HG02870 (cell line): ENCODE data around the gene ZNF609.
A peak's percentile ranks its signal among the peaks of the same experiment; 100 is the strongest.
"Not testable (repeated sequence)": the region's sequence is repeated elsewhere in the genome, so short reads cannot be mapped to it uniquely, and the experiment has no call there.

ENCODE experiments used
- ATAC-seq: cut with Tn5 transposase; IDR thresholded peaks from one replicate; pipeline ENCODE4 v1.9.1; 2021; ENCODE audit warnings: mild to moderate bottlenecking, moderate library complexity; ENCODE audit not compliant: unreplicated experiment

ZNF609 gene

DNA sequence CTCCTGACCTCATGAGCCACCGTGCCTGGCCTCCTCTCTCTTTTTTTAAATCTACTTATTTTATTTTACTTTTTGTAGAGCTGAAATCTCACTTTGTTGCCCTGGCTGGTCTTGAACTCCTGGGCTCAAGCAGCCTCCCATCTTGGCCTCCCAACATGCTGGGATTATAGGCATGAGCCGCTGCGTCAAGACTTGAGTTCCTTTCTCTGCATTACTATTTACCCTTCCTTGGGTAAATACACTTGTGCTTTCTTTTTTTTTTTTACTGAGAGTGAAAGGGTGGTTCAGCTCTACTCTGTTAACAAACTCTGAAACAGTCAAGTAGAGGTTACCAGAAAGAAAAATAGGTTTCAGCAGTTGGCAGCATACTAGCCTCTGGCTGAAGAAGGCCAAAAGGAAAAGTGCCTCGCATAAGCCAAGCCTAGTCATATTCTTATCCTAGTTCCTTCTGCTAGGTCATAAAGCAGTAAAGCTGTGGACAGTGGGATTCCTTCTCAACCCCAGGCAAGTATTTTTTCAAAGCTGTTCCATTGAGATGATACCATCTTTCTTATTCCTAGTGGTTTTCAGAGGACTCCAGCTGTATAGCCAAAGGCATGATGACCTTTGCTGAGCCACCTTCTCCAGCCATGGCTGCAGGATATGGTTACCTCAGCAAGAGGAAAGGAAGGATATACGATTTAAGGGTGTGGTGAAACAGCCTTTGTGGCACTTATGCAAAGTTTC is 179.9 kb downstream of the ZNF609 start:
- ATAC-seq, result no peak

DNA sequence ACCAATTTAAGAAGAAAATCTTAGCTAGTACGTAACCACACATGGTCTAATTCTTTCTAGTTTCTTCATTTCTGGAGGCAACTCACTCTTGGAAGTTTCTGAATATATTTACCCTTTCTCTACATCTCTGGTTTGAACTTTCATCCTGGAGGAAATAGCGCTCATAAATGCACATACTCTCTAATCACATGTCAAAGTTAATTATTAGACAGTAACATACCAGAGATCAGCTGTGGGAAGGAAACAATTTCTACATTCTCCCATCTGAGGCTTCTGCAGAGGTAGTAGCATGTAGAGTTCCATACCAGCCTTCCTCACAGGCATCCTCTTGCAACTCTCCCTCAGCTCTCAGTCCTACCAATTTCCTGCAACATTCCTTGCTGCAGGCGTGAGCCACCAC is 182.5 kb downstream of the ZNF609 start:
- no peak for ATAC-seq

DNA sequence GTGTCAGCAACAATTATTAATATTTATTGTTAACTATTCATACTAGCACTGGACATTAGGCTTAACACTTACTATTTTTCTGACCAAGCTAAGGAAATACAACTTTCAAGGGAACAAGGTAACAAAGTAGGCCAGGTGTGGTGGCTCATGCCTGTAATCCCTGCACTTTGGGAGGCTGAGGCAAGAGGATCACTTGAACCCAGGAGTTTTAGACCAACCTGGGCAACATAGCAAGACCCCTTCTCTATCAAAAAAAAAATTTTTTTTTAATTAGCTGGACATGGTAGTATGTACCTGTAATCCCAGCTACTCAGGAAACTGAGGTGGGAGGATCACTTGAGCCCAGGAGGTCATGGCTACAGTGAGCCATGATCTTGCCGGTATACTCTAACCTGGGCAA is 183.3 kb downstream of the ZNF609 start:
- no peak for ATAC-seq

DNA sequence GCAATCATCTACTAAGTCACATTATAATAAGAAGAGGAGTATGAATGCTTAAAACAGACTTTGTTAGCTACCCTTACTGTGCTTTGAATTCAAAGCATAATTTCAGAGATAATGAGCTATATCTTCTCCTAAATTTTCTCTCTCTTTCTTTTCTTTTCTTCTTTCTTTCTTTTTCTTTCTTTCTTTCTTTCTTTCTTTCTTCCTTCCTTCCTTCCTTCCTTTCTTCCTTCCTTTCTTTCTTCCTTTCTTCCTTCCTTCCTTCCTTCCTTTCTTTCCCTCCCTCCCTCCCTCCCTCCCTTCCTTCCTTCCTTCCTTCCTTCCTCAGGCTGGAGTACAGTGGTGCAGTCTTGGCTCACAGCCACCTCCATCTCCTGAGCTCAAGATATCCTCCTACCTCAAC is 184.4 kb downstream of the ZNF609 start:
- not testable (repeated sequence) for ATAC-seq

DNA sequence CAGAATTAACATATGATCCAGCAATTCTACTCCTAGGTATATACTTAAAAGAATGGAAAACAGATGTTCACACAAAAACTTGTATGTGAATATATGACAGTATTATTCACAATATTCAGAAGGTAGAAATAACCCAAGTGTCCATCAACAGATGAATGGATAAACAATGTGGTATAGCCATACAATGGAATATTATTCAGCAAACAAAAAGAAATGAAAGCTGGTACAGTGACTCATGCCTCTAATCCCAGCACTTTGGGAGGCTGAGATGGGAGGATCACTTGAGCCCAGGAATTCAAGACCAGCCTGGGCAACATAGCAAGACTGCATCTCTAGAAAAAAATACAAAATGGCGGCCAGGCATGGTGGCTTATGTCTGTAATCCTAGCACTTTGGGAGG is 185.6 kb downstream of the ZNF609 start:
- no peak for ATAC-seq

DNA sequence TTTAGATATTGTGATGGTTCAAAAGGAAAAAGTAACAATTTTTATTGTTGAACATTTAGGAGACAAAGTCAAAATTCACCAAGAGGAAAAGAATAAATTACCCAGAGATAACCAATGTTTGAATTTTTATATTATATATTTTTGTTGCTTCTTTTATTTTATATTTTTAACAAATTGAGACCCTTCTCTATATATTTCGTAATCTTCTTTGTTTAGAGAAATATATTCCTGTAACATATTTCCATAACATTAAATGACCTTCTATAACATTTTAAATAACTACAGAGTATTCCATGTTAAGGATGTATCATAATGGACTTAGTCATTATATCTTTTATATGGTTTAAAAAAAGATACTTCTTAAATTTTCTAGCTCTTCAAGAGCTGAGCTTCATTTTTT is 187.0 kb downstream of the ZNF609 start:
- ATAC-seq, result no peak

DNA sequence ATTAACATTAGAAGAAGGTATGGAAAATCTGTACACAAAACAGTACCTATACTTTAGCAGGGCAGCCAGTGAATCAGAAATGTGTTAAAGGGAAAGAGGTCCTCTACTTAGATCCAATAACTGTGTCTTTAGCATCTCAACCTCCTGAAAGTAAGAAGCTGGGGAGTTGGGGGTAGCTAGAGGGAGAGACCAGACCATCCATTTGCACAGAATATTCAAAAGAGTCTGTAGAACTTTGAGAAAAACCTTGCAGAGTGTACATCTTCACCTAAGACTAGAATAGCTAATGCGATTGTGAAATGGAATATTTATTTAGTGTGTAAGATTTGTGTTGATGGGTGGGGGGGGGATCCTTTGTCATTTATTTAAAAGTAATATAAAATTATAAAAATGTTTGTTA is 190.2 kb downstream of the ZNF609 start:
- ATAC-seq, result no peak

DNA sequence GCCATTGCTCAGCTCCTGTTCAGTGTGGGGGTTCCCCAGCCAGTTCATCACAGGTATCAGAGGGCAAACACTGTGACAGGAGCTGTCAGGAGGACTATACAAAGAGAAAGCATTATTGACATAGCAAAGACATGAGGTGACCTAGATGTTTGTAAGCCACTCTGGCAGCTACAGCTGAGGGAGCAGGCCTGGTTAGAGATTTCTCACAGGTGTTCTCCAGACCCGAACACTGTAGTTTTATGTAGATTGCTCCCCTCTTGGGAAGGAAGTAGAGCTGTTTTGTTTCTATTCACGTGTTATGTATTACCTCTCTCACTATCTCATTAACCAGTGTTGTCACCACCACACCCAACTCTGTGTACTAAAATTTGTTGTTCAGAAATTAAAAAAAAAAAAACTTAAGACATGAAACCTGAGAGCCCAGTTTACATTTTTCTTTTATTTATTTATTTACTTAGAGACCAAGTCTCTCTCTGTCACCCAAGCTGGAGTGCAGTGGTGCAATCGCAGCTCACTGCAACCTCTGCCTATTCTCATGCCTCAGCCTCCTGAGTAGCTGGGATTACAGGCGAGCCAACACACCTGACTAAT is 191.3 kb downstream of the ZNF609 start:
- ATAC-seq, result peak; percentile 66

DNA sequence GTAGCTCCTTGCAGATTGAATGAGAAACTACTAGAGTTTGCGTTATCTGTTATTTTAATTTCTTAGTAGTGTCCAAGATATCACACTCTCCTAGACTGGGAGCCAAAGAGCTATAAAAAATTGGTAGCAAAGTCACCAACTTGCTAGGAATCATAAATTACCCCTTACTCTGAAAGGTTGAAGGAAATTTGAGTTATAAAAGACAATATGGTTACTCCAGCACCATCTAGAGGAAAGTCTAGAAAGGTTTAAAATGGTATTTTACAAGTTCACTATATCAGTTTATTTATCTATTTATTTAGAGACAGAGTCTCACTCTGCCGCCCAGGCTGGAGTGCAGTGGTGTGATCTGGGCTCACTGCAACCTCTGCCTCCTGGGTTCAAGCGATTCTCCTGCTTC is 193.4 kb downstream of the ZNF609 start:
- ATAC-seq, result no peak

DNA sequence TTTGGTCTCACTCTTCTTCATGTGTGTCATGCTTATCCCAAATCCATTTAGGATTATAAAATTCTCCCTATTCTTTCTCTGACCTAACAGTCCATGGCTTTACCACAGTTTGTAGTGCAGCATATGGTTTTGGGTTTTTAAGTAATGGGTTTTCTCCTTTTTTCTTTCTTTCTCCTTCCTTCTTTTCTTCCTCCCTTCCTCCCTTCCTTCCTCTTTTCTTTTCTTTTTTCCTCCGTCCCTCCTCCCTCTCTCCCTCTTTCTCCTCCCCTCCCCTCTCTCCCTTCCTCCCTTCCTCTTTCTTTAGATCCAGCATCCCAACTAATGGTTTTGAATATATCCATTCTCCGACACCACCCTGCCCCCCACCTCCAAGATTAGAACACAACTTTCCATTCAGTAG is 196.1 kb downstream of the ZNF609 start:
- no peak for ATAC-seq

DNA sequence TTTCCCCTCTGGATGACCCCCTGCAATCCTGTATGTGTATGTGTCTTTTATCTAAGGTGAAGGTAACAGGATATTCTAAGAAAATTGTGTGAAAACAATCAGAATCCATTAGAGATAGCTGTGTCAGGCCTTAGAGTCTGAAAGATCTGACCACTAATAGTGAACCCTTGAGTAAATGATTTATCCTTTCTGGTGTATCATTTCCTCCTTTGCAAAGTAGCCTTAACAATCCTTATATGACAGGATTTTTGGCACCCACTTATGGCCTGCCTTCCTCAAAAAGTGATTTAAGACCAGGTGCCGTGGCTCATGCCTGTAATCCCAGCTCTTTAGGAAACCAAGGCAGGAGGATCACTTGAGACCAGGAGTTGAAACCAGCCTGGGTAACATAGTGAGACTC is 204.8 kb downstream of the ZNF609 start:
- no peak for ATAC-seq

DNA sequence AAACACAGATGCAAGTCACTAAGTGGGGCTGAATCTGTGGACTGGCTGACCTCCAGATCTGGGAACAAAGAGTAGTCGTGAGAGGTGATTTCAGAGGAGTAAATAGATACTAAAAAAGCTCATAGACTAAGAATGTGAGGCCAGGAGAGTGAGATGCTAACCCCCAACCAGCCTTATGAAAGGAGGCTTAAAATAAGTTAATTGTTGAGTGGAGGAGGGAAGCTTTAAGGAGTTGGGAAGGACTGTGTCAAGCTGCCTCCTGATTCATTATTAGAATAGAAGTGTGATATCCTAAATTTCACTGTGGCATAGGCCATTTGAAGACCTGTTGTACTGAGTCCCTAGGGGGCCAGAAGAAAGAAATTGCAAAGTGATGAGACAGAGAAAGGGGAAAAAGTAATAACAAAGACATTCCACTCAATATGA is 207.4 kb downstream of the ZNF609 start:
- no peak for ATAC-seq

DNA sequence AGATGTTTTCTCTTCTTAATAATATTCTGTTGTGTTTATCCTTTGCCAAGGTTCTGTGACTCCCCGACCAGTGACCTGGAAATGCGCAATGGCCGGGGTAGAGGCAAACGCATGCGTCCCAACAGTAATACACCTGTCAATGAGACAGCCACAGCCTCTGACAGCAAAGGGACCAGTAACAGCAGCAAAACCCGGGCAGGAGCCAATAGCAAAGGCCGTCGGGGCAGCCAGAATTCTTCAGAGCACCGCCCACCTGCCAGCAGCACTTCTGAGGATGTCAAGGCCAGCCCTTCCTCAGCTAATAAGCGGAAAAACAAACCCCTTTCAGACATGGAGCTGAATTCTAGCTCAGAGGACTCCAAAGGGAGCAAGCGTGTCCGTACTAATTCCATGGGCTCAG is 213.5 kb downstream of the ZNF609 start:
- ATAC-seq, result no peak

DNA sequence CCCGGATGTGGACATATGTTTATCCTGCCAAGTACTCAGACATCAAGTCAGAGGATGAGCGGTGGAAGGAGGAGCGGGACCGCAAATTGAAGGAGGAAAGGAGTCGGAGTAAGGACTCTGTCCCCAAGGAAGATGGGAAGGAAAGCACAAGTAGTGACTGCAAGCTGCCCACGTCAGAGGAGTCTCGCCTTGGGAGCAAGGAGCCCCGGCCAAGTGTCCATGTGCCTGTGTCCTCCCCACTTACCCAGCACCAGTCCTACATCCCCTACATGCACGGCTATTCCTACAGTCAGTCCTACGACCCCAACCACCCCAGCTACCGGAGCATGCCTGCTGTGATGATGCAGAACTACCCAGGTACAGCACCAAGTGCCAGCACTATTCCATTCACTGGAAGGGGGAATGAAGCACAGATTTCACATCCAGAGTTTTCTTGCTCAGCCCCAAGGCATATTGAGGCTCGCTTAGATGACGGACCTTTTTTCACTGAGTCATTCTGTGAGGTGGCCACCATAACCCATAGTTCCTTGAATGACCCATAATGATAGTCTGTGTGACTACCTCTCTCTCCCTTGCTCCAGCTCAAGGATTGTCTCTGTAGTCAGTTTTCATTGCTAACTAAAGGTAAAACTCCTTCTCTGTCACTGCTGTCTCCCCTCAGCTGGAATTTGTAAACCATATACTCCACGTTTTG is 217.9 kb downstream of the ZNF609 start:
- no peak for ATAC-seq

DNA sequence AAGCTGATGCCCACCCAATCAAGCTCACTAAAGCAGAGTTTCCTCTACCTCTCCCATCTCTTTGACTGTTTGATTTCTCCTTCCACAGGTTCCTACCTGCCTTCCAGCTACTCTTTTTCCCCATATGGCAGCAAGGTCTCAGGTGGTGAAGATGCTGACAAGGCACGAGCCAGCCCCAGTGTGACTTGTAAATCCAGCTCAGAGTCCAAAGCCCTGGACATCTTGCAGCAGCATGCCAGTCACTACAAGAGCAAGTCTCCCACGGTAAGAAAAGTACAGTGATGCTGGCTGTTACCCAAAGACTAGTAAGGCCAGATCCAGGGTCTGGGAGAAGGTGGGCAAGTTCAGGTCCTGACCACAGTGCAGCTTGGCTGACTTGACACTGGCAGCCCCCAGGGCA is 219.7 kb downstream of the ZNF609 start:
- no peak for ATAC-seq

DNA sequence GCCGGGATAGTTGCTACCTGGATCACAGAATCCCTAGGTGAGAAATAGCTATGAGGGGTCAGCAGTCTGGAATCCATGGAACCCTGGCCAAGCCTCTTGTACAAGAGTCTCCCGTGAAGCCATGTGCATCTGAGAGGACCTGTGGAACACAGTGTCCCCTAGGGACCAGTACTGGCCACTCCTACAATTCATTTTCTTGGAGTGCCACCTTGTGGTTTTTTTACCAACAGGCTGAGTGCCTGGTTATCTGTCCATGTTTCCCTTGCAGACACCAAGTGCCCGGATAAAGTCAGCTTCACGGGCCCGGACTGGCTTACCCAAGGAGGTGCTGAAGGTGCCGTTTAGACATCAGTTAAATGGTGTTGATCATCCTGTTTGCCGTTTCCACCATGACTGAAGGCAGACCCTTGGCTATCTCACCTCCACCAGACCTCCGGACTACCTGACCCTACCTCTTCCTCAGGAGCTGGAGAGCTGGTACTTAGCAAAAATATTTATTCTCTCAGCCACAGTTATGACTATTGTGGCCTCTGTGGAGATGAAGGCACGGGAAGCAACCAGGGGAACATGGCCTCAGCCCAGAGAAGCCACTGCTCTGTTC is 221.1 kb downstream of the ZNF609 start:
- ATAC-seq, result no peak

DNA sequence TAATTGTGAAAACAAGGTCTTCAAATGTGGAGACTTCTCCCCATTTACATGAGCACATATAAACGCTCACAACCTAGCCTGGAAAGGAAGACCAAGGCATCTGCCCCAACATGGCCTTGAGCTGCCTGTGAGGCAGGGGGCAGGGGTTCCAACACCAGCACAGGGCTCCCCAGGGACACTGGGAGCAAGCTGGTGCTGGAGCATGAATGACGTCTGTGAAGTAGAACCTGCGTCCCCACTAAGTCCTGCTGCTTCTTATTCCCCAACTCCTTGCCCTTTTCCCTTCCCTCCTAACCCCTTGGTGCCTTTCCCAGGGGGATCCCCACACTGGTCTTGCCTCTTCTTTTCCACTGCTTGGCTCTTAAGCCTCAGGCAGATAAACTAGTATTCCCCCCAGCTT is 221.9 kb downstream of the ZNF609 start:
- no peak for ATAC-seq

DNA sequence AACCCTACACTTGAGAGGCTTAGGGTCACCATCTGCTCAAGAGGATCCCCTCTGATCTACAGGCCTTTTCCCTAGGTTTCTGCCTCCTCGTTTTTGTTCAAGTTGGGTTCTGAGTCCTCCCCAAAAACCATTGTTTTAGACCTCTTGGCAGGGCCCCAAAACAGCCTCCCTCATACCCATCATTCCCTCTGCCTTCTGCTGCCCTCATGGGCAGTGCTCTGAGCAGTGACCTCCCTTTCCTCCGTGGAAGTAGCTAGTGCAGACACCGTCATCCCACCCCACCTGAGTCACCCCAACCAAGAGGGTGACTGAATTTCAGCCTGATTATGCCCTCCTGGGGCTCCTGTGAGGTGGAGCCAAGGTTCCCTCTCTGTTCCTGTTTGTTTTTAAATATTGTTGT is 223.0 kb downstream of the ZNF609 start:
- no peak for ATAC-seq

DNA sequence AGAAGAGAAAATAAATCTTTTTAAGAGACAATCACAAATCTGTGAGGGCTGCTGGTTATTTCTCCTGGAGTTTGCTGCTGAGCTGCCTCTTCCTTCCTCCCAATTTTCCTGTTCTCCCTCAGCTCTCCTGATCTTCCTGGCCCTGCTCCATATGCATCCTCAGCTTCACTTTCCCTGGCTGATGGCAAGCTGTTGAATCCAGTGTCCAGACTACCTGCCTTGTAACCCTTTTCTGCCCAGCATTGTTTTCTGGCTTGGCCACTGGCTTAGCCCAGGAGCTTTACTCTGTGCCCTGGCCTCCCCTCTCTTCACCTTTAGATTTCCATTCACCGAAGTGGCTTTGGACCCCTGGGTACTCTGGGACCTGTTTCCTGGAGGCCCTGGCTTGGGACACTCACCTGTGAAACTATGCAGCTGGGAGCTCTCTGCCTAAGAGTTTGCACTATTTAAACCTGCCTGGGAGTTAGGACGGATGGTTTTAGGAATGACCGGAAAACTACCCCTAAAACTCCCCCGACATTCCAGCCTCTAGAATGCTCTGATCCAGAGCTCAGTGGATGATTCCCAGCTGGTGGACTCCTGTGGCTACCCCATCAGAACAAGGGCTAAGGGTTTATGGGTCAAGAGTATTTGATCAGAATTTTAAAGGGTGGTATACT is 225.0 kb downstream of the ZNF609 start:
- no peak for ATAC-seq

DNA sequence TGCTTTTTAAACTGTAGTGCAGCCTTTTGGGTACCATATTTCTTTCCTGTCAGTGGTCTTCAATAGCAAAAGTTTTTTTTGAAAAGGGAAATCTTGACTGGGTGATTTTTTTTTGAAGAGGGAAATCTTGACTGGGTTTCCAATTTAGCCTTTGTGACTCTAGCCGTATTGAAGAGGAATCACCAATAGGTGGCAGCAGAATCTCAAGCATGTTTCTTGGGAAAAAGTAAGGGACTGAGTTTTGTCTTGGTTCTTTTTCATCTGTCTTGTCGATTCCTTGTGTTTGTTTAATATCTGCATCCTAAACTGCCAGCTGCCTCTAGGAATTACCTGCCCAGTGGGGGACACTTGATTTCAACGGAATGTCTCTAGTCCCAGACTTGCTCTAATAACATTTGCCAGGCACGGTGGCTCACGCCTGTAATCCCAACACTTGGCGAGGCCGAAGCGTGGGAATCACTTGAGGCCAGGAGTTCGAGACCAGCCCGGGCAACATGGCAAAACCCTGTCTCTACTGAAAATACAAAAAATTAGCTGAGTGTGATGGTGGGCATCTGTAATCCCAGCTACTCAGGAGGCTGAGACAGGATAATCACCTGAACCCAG is 225.9 kb downstream of the ZNF609 start:
- no peak for ATAC-seq

DNA sequence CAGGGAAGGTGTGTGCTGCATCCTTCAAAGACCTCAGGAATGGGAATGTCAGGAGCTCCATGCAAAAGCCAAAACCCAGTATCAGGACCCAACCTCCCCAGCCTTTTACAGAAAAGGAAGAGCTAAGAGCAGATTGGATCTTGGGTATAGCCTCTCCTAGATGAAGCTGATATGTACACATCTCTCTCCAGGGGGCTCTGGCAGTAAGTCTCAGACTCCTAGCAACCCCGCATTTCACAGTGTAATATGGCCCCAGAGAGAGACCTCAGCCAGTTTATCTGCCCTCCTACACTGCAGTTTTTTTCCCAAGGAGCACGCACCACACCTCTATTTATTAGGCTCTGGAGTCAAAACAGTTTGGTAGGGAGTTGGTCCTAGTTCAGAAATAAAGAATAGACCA is 226.8 kb downstream of the ZNF609 start:
- no peak for ATAC-seq
